GM12891 (cell line): Measurements from ENCODE around the gene EBNA1BP2.

ENCODE experiments used
- DNase-seq: peaks from one replicate; pipeline ENCODE4 v3.0.0; 2011; ENCODE audit warnings: low spot score; ENCODE audit not compliant: insufficient read length
- FAIRE-seq: peaks from 2 replicates; lab custom pipeline; 2011; peaks lifted over from hg19 to GRCh38; lab: Jason Lieb, UNC
- PAX5 ChIP-seq: IDR thresholded peaks from 2 replicates; pipeline ENCODE4 v1.6.1; 2011; ENCODE audit warnings: low read length, moderate library complexity, mild to moderate bottlenecking; ENCODE audit not compliant: insufficient read depth, severe bottlenecking
- POLR2A ChIP-seq: IDR thresholded peaks from 2 replicates; pipeline ENCODE4 v1.6.1; 2011; ENCODE audit warnings: low read depth, low read length, control low read depth
- POLR2AphosphoS5 ChIP-seq: IDR thresholded peaks from 2 replicates; pipeline ENCODE4 v1.6.1; 2011; ENCODE audit warnings: low read depth, low read length, control low read depth
- POU2F2 ChIP-seq: IDR thresholded peaks from 2 replicates; pipeline ENCODE4 v1.6.1; 2011; ENCODE audit warnings: low read depth, mild to moderate bottlenecking, control low read depth, low read length, moderate library complexity
- SPI1 ChIP-seq: IDR thresholded peaks from 2 replicates; pipeline ENCODE4 v1.6.1; 2011; ENCODE audit warnings: low read depth, low read length, control low read depth
- TAF1 ChIP-seq: IDR thresholded peaks from 2 replicates; pipeline ENCODE4 v1.6.1; 2011; ENCODE audit warnings: low read depth, low read length, control low read depth

The EBNA1BP2 gene

DNA sequence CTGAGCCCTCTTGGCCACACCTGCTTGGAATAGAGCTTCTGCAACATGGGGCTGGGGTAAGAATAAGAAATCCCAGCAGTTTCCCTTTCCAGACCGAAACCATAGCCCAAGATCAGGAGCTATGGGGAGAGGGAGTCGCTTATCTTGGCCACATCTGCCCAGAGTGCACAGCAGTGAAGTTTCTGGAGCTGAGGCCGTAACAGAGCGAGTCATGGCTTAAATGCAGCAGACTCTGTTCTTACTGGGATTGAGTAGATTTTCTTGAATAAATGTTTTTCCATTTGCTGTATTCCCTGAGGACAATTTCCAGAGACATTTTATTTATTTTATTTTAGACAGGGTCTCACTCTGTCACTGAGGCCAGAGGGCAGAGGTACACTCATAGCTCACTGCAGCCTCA is 33.6 kb upstream of the EBNA1BP2 start:
- FAIRE-seq (no peak), DNase-seq (no peak)
- TF ChIP-seq SPI1 = no peak
- TF ChIP-seq POLR2A = no peak
- no peak for TF ChIP-seq TAF1
- no peak for TF ChIP-seq POU2F2
- TF ChIP-seq PAX5 = no peak
- no peak for TF ChIP-seq POLR2AphosphoS5

DNA sequence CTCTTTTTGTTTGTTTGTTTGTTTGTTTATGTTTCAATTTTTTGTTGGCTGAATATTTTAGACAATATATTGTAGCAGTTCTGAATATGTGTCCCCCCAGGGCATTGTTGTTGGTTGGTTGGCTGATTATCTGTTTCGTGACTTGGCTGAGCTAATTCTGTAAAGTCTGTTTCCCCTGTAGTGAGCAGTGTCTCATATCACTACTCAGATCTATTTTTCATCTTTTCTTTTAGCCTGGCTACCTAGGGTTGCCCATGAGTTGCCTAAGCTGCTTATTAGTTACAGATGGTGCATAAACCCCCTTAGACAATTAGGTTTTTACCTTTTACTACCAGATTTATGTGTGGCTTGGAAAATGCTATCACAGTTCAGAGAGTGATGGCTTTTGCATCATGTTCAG is 32.3 kb upstream of the EBNA1BP2 start:
- FAIRE-seq (no peak), DNase-seq (no peak)
- TF ChIP-seq POLR2AphosphoS5 (no peak), POLR2A (no peak), TAF1 (no peak), PAX5 (no peak), SPI1 (no peak), POU2F2 (no peak)

- DNase-seq (no peak), FAIRE-seq (no peak)
- no peak for TF ChIP-seq POU2F2
- no peak for TF ChIP-seq PAX5
- no peak for TF ChIP-seq SPI1
- no peak for TF ChIP-seq POLR2A
- TF ChIP-seq TAF1 = no peak
- TF ChIP-seq POLR2AphosphoS5 = no peak
Measured at GRCh38 chr1:43203859-43204258, 31.8 kb upstream of the EBNA1BP2 start.

DNA sequence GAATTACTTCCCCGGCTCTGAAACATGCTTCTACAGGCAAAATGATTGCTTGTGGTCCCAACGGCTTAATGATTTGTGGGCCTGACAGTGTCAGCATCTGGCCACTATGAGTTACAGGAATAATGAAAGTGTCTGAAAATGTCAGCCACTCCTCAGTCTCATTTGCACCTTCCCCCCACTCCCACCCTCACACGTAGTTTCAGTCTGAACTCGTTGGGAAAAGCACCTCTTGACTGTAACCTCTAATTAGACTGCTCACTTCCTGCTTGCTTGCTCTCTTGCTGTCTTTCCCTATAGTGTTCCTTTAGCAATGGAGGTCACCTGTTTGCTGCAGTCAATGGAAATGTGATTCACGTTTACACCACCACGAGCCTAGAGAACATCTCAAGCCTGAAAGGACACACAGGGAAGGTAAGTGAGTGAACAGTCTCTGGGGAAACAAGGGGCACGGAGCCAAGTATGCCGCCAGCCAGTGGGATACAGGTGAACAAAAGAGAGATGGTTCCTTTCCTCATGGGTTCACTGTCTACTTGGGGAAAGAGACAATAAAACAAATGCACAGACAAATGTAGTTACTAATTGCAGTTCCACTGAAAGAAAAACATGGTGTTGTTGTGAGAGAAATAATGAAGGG is 27.1 kb upstream of the EBNA1BP2 start:
- no peak for DNase-seq
- peak; percentile 76 for FAIRE-seq
- TF ChIP-seq PAX5 (no peak), POLR2A (no peak), POU2F2 (peak; percentile 79), TAF1 (0 out of 2 replicates have a peak, but pooled peaks have one; percentile 49), SPI1 (peak; percentile 71), POLR2AphosphoS5 (peak; percentile 65; the same call in 1 of the 2 replicates)

- FAIRE-seq (no peak), DNase-seq (no peak)
Measured at GRCh38 chr1:43197343-43198127, 25.4 kb upstream of the EBNA1BP2 start.

DNA sequence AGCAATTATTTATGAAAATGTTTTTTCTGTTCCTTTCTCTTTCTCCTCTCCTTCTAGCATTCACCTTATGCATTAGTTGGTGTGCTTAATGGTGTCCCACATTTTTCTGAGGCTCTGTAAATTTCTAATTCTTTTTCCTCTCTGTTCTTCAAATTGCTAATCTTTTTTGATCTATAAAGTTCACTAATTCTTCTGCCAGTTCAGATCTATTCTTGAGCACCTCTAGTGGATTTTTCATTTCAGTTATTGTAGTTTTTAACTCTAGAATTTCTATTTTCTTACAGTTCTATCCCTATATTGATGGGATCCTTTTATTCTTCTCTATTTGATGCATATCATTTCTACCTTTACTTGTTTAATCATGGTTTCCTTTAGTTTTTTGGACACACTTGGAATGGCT is 22.4 kb upstream of the EBNA1BP2 start:
- DNase-seq (no peak), FAIRE-seq (no peak)
- TF ChIP-seq SPI1 = no peak
- TF ChIP-seq POU2F2 = no peak
- TF ChIP-seq TAF1 = no peak
- TF ChIP-seq POLR2AphosphoS5 = no peak
- TF ChIP-seq PAX5 = no peak
- no peak for TF ChIP-seq POLR2A

More at GRCh38 chr1:43197343-43198127, 25.4 kb upstream of the EBNA1BP2 start:
- TF ChIP-seq POU2F2 = no peak
- no peak for TF ChIP-seq SPI1
- no peak for TF ChIP-seq TAF1
- no peak for TF ChIP-seq POLR2AphosphoS5
- no peak for TF ChIP-seq PAX5
- no peak for TF ChIP-seq POLR2A

GRCh38 chr1:43188106-43188505 is 16.0 kb upstream of the EBNA1BP2 start:
- no peak for DNase-seq
- no peak for TF ChIP-seq SPI1
- no peak for TF ChIP-seq POU2F2
- no peak for TF ChIP-seq PAX5
- FAIRE-seq = no peak

DNA sequence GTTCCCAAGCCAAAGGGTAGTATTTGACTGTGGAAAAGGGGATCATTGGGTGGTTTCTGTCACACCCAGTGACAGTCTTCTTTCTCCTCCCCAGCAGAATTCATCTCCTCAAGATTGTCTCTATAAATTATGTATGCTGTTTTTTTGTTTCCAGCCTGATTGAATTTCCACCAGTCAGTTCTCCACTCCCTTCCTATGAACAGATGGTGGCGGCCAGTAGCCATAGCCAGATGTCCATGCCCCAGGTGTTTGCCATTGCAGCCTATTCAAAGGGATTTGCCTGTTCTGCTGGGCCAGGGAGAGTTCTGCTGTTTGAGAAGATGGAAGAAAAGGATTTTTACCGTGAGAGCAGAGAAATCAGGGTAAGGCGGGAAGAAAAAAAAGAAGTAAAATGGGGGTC is 12.9 kb upstream of the EBNA1BP2 start:
- DNase-seq (no peak), FAIRE-seq (no peak)
- TF ChIP-seq PAX5 (no peak), POLR2A (no peak), TAF1 (no peak), POU2F2 (no peak), POLR2AphosphoS5 (no peak), SPI1 (no peak)

DNA sequence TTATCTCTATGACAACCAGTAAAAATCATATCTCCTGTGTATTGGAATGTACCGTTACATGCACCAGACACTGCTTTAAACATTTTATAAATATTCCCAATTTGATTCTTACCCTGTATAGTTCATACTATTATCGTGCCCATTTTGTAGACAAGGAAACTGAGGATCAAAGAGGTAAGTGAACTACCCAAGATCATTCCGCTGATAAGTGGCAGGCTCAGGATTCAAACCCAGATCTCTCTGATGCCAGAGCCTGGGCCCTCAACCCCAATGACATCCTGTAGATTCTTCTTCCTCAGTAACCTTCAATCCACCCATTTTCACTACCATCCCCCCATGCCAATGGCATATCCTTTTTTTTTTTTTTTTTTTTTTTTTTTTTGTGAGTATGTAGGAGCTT is 12.3 kb upstream of the EBNA1BP2 start:
- TF ChIP-seq POU2F2 (no peak), POLR2A (no peak), TAF1 (no peak), SPI1 (no peak), POLR2AphosphoS5 (no peak), PAX5 (no peak)
- FAIRE-seq = no peak

More for the DNA sequence above, 12.3 kb upstream of the EBNA1BP2 start:
- DNase-seq = no peak
